ES-I3 (cell line): ENCODE measurements around the gene TMEM115.

ENCODE experiments used
- H3K36me3 ChIP-seq: 2 replicates; pipeline ENCODE4 v1.6.1; 2013; ENCODE audit warnings: mild to moderate bottlenecking, low read length, control low read depth, moderate library complexity; ENCODE audit not compliant: insufficient read depth
- H3K4me1 ChIP-seq: 2 replicates; pipeline ENCODE4 v1.6.1; 2013; ENCODE audit warnings: mild to moderate bottlenecking, control low read depth, low read length; ENCODE audit not compliant: insufficient read depth
- H3K9ac ChIP-seq: 2 replicates; pipeline ENCODE4 v1.6.1; 2013; ENCODE audit warnings: low read depth, mild to moderate bottlenecking, low read length, moderate library complexity
- H3K9me3 ChIP-seq: 2 replicates; pipeline ENCODE4 v1.6.1; 2013; ENCODE audit warnings: mild to moderate bottlenecking, low read length, moderate library complexity; ENCODE audit not compliant: control insufficient read depth, insufficient read depth

TMEM115 gene

GRCh38 chr3:50358911-50359759 is at the start of gene TMEM115:
Gene TMEM115, minus strand, starts transcription at chr3:50359521. Its CDS starts 458 bp downstream, at chr3:50359063.
- Histone ChIP-seq H3K36me3 (0 out of 2 replicates have a peak, but pooled peaks cover 2% of the 10 kb centered on the region), H3K9me3 (no peaks in the 10 kb centered on the region), H3K9ac (peak within 1 kb of the TSS; percentile 83), H3K4me1 (peaks cover 15% of the 10 kb centered on the region; the same call in 1 of the 2 replicates)

DNA sequence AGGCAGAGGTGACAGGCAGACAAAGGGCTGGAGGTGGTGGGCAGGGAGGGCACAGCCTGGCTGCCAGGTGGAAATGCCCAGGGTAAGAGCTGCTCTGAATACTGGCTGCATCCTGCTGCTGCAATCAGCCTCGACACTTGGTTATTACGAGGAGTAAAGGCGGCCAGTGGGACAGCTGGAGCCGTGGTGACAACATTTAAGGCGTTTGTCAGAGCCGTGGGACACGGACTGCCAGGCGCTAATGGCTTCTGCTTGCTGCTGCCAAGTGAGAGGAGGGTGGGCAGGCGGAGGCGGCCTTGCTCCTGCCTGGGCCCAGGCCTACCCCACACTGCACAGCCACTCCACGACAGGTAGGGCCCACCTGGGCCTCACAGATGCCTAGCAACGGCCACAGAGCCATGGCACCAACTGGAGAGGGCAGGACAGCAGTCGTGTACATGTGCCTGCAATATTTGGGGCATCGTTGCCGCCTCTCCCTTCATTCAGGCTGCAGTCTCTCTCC is 49.2 kb upstream of the TMEM115 start:
- no peaks in the 10 kb centered on the region for H3K36me3 ChIP-seq

DNA sequence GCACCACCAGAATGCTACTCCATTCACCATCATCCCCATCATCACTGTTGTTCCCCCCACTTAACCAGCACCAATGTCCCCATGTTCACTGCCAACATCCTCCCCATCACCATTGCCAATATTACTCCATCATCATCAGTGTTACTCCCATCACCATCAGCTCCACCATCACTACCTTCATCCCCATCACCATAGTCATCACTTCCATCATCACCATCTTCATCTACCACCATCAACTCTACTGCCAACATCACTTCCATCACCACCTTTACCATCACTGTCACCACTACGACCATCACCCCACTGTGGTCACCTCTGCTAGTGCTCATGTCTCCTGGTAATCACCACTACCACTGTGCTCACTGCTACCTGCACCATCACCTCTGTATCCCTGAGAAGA is 47.2 kb upstream of the TMEM115 start:
- H3K4me1 ChIP-seq, result no peaks in the 10 kb centered on the region; the same call in 1 of the 2 replicates
- H3K9me3 ChIP-seq, result no peaks in the 10 kb centered on the region
- H3K9ac ChIP-seq, result no peak overlapping the region
- H3K36me3 ChIP-seq, result no peaks in the 10 kb centered on the region

More for the DNA sequence above, 49.2 kb upstream of the TMEM115 start:
- Histone ChIP-seq H3K4me1 (no peaks in the 10 kb centered on the region; the same call in 1 of the 2 replicates), H3K9ac (no peak overlapping the region), H3K9me3 (no peaks in the 10 kb centered on the region)

GRCh38 chr3:50405249-50405648 is 45.9 kb upstream of the TMEM115 start:
- Histone ChIP-seq H3K36me3 (no peaks in the 10 kb centered on the region), H3K4me1 (no peaks in the 10 kb centered on the region), H3K9ac (no peak overlapping the region), H3K9me3 (no peaks in the 10 kb centered on the region)

DNA sequence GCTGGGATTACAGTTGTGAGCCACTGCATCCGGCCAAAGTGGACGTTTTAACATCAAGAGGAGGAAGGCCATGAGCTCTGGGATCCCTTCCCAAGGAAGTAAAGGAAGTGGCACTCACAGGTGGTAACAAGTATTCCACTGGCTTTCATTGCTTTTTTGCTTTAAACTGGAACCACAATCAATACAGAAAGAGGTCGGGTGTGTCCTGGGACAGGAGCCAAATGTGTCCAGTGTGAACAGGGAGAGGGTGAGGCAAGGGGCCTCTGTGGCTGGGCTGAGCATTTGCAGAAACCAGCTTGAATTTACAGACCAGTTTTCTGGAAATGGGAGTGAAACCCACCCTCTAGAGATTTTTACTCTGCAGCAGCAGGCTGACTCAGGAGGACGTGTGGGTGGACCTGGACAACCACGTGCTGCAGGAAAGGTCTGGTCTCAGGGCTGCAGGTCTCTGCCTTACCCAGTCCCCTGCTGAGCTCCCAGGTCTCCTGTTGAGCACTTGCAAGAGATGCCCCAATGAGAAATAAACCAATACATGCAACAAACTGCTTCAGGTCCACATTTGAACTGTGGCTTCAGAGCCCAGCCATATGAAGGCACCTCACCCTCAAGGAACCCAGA is 42.8 kb upstream of the TMEM115 start:
- no peaks in the 10 kb centered on the region for H3K9me3 ChIP-seq
- H3K4me1 ChIP-seq, result no peaks in the 10 kb centered on the region
- H3K36me3 ChIP-seq, result no peaks in the 10 kb centered on the region
- no peak overlapping the region for H3K9ac ChIP-seq

DNA sequence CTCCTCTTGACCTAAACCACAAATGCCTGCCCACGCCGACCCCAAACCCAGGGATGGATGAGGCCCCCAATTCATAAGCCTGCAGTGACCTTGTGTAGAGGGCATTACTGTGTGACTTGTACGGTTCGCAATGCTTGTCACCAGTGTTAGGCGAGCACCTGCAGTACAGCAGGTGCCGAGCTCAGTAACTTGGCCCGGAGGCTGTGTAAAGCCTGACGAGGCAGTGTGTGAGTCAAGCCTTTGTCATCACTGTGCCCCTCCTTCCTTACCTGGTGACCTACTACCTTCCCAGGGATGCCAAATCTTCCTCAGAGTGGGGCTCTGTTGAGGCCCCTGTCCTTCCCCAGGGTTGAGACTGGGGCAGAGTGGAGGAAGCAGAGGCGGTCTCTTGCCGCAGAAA is 37.2 kb upstream of the TMEM115 start:
- Histone ChIP-seq H3K9ac (no peak overlapping the region), H3K9me3 (no peaks in the 10 kb centered on the region), H3K36me3 (no peaks in the 10 kb centered on the region), H3K4me1 (no peaks in the 10 kb centered on the region)

DNA sequence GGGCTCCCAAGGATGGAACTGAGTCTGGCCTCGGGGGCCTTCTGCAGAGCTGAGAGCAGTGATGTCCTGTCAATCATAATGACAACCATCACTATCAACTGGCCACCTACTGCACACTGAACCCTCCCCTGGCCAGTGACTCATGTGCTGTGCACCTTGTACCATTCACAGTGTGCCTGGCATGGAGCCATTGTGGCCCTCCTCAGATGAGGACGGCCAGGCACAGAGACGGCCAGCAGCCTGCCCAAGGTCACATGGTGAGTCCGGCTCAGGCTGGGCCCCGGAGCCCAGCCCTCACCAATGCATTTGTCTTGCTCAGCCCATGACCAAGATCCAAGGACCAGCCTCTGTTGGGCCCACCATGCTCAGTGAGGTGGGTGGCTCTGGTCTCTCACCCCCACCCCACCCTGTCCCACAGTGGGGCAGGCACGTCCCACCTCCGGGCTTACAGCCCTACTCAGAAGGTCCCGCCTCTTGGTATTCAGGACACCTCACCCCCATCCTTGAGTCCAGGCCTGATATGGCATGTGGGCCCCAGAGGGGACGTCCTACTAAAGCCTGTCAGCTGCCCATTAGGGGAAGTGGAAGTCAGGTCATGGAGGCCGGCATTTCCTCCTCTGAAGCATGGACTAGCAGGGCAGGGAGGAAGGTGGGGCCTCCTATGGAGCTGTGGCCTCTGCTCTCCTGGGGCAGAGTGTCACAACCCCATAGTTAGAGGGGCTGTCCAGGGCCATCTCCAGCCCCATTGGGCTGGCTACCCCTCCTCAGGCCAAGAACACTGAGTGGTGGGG is 35.9 kb upstream of the TMEM115 start:
- Histone ChIP-seq H3K36me3 (no peaks in the 10 kb centered on the region), H3K4me1 (no peaks in the 10 kb centered on the region), H3K9me3 (no peaks in the 10 kb centered on the region), H3K9ac (no peak overlapping the region)

DNA sequence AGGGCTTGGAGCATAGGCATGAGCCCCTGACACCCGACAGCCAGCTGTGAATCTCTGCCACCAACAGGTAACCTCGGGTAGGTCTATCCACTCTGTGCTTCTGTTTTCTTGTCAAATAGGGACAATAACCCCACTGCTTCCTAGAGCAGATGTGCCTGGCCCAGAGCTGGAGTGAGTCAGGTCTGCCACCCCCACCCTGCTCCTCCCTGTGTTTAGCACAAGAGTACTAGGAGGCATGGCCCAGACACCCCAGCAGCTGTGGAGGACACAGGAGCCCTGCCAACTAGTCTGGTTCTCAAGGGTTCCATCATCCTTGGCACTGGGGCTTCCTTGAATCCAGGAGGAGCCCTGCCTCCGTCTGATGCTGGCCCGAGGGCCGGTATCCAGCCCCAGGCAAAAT is 33.7 kb upstream of the TMEM115 start:
- Histone ChIP-seq H3K9ac (no peak overlapping the region), H3K4me1 (no peaks in the 10 kb centered on the region; the same call in 1 of the 2 replicates), H3K36me3 (no peaks in the 10 kb centered on the region), H3K9me3 (no peaks in the 10 kb centered on the region)

DNA sequence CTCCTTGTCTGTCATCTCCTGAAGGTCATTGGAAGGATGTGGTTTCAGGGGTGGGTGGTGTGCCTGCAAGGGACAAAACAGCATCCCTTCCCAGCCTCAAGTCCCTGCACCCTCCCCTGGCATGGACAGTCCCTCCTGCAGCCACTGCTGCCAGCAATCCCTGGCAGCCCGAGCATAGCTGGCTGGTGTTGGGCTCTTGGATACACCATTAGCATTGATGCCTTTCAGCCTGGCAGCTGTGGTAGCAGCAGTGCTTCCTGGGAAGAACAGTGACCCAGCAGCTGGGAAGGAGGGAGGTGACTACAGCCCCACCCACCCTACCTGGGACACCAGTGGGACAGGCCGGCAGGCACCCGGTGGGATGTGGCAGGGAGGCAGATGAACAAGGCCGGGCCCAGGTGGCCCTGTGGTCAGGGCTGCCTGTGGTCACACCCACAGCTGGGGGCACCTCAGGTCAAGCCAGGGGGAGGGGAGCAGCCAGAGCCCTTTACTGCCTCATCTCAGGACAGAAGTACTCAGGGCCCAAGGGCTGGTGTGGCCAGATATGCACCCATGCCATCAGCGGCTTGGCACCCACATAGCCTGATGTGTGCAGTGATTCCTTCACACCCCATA is 32.9 kb upstream of the TMEM115 start:
- H3K9ac ChIP-seq, result no peak overlapping the region
- no peaks in the 10 kb centered on the region for H3K9me3 ChIP-seq
- no peaks in the 10 kb centered on the region for H3K36me3 ChIP-seq
- H3K4me1 ChIP-seq, result no peaks in the 10 kb centered on the region; the same call in 1 of the 2 replicates

DNA sequence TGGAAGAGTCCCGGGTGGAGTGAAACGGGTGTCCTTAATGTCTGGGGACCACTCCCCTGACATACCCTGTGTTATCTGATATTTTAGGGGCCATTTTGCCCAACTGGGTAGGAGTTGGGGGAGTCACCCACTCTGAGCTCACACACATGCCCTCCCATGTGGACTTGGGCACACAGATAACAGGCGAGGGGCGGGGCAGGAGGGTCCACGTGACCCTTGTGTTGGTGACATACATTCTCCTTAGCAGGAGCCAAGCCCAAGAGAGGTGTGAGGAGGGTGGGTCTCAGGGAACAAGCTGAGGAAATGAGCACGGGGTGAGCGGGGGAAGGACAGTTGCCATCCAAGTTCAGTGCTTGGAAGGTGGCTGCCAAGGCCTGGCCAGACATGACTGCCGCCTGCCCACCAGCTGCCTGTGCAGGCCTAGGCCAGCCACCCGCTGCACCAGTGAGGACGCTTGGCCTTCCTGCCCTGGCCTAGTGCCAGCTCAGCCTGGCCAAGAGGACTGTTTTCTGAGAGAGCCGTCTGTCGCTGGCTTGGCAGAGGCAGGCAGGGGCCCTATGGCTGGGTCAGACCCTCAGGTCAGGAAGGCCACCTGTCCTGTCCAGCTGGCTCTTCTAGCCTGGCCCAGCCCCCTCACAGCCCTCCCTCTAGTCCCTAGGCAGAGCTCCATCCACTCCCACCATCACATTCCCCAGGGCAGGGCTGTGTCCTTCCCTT is 31.3 kb upstream of the TMEM115 start:
- no peaks in the 10 kb centered on the region for H3K36me3 ChIP-seq
- H3K9ac ChIP-seq, result no peak overlapping the region
- no peaks in the 10 kb centered on the region; the same call in 1 of the 2 replicates for H3K4me1 ChIP-seq
- H3K9me3 ChIP-seq, result no peaks in the 10 kb centered on the region

DNA sequence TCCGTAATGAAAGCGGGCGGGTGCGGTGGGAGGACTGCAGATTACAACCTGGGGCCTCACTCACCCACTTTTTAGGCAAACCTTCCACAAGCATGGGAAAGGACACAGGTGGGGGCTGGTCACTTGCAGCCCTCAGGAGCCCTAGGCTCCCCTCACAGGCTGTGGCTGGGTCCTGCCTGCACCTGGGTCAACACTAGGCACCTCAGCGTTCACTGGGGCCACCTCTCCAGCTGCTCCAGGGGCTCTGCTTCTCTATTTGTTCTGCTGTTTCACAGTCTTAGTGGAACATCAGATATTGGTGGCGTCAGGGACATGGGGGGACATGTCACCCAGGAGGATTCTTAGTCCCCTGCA is 30.1 kb upstream of the TMEM115 start:
- no peaks in the 10 kb centered on the region for H3K9me3 ChIP-seq
- H3K4me1 ChIP-seq, result no peaks in the 10 kb centered on the region; the same call in 1 of the 2 replicates
- H3K36me3 ChIP-seq, result no peaks in the 10 kb centered on the region
- no peak overlapping the region for H3K9ac ChIP-seq

GRCh38 chr3:50388720-50389413 is 29.5 kb upstream of the TMEM115 start:
- no peaks in the 10 kb centered on the region for H3K36me3 ChIP-seq
- no peaks in the 10 kb centered on the region; the same call in 1 of the 2 replicates for H3K4me1 ChIP-seq

More at GRCh38 chr3:50388720-50389413, 29.5 kb upstream of the TMEM115 start:
- Histone ChIP-seq H3K9me3 (no peaks in the 10 kb centered on the region), H3K9ac (no peak overlapping the region)
